ENCODE measurements around the gene DIS3L2. TPM values are rescaled to one million over a fixed set of nuclear protein-coding genes. Genes with fewer than 3 reads are reported as not detected.
"Not testable (repeated sequence)": the region's sequence is repeated elsewhere in the genome, so short reads cannot be mapped to it uniquely, and the experiment has no call there.

The DIS3L2 gene
- total RNA-seq, 2 experiments from 2014 or later, result 20.2 to 20.6 TPM

- Histone ChIP-seq H3K4me3 (ENCODE audit: low read depth, low read length, poor library complexity, severe bottlenecking) (no peak overlapping the region), H3K9me2 (ENCODE audit: insufficient read depth, low read length) (no peaks in the 10 kb centered on the region), H3K36me3 (ENCODE audit: insufficient read depth, low read length) (no peaks in the 10 kb centered on the region), H4K20me1 (ENCODE audit: insufficient read depth, low read length) (no peaks in the 10 kb centered on the region), H3K27ac (ENCODE audit: low read depth, low read length, poor library complexity, severe bottlenecking) (no peak overlapping the region), H3K4me1 (ENCODE audit: insufficient read depth, low read length, poor library complexity, severe bottlenecking) (peaks cover 7% of the 10 kb centered on the region), H3K79me2 (ENCODE audit: insufficient read depth, low read depth, low read length) (no peaks in the 10 kb centered on the region), H3K9me3 (ENCODE audit: low read length) (no peaks in the 10 kb centered on the region), H2AFZ (ENCODE audit: low read length) (no peak overlapping the region), H3K4me2 (ENCODE audit: low read length) (no peak overlapping the region)
- BruUV-seq (replicated peaks), result no TSS peak
- intact Hi-C loops (cut with micrococcal nuclease; ENCODE audit: unreplicated experiment), result no loop called here
- ChIA-PET CTCF (ENCODE audit: unreplicated experiment) (no interaction called here), POLR2A (no interaction called here)
- TF ChIP-seq CTCF (conservative IDR thresholded peaks at IDR 0.05; ENCODE audit: low read length) (no peak), EZH2phosphoT487 (IDR thresholded peaks at IDR 0.05; ENCODE audit: borderline replicate concordance, low read depth, low read length) (no peak)
- DNase-seq (ENCODE audit: low spot score), result no peak
Measured at GRCh38 chr2:232332940-232333259, 371.4 kb downstream of the DIS3L2 start.

- TF ChIP-seq EZH2phosphoT487 (IDR thresholded peaks at IDR 0.05; ENCODE audit: borderline replicate concordance, low read depth, low read length), result no peak
- peak; percentile 67 for TF ChIP-seq CTCF (conservative IDR thresholded peaks at IDR 0.05; ENCODE audit: low read length)
- DNase-seq (ENCODE audit: low spot score), result peak; percentile 9
- Histone ChIP-seq H3K79me2 (ENCODE audit: insufficient read depth, low read depth, low read length) (no peaks in the 10 kb centered on the region), H3K9me2 (ENCODE audit: insufficient read depth, low read length) (no peaks in the 10 kb centered on the region), H3K9me3 (ENCODE audit: low read length) (no peaks in the 10 kb centered on the region), H3K27ac (ENCODE audit: low read depth, low read length, poor library complexity, severe bottlenecking) (no peak overlapping the region), H3K4me3 (ENCODE audit: low read depth, low read length, poor library complexity, severe bottlenecking) (no peak overlapping the region), H3K4me1 (ENCODE audit: insufficient read depth, low read length, poor library complexity, severe bottlenecking) (peaks cover under 1% of the 10 kb centered on the region), H3K4me2 (ENCODE audit: low read length) (no peak overlapping the region), H3K36me3 (ENCODE audit: insufficient read depth, low read length) (no peaks in the 10 kb centered on the region), H4K20me1 (ENCODE audit: insufficient read depth, low read length) (no peaks in the 10 kb centered on the region), H2AFZ (ENCODE audit: low read length) (no peak overlapping the region)
- ChIA-PET CTCF (ENCODE audit: unreplicated experiment) (no interaction called here), POLR2A (no interaction called here)
- no TSS peak for BruUV-seq (replicated peaks)
- intact Hi-C loops (cut with micrococcal nuclease; ENCODE audit: unreplicated experiment), result no loop called here
Measured at GRCh38 chr2:232333361-232334135, 372.0 kb downstream of the DIS3L2 start.

- H3K79me2 ChIP-seq (ENCODE audit: insufficient read depth, low read depth, low read length); H3K4me3 ChIP-seq (ENCODE audit: low read depth, low read length, poor library complexity, severe bottlenecking); H3K27ac ChIP-seq (ENCODE audit: low read depth, low read length, poor library complexity, severe bottlenecking); H3K4me2 ChIP-seq (ENCODE audit: low read length); H3K9me2 ChIP-seq (ENCODE audit: insufficient read depth, low read length); H2AFZ ChIP-seq (ENCODE audit: low read length); H3K36me3 ChIP-seq (ENCODE audit: insufficient read depth, low read length); POLR2A ChIA-PET; H3K9me3 ChIP-seq (ENCODE audit: low read length); H4K20me1 ChIP-seq (ENCODE audit: insufficient read depth, low read length); H3K4me1 ChIP-seq (ENCODE audit: insufficient read depth, low read length, poor library complexity, severe bottlenecking); BruUV-seq (replicated peaks); intact Hi-C loops (cut with micrococcal nuclease; ENCODE audit: unreplicated experiment); DNase-seq (ENCODE audit: low spot score): not testable (repeated sequence)
- CTCF ChIA-PET (ENCODE audit: unreplicated experiment), result interaction anchor here (0.6 kb wide), 1 partner anchor 795 kb away, joined by 3 read pairs; no protein-coding TSS in a partner anchor
Measured at GRCh38 chr2:232334136-232334884, 372.8 kb downstream of the DIS3L2 start.

- H4K20me1 ChIP-seq (ENCODE audit: insufficient read depth, low read length); BruUV-seq (replicated peaks); H3K9me2 ChIP-seq (ENCODE audit: insufficient read depth, low read length); H3K36me3 ChIP-seq (ENCODE audit: insufficient read depth, low read length); H3K79me2 ChIP-seq (ENCODE audit: insufficient read depth, low read depth, low read length); H3K9me3 ChIP-seq (ENCODE audit: low read length); H3K4me3 ChIP-seq (ENCODE audit: low read depth, low read length, poor library complexity, severe bottlenecking); CTCF ChIA-PET (ENCODE audit: unreplicated experiment); H3K4me2 ChIP-seq (ENCODE audit: low read length); H3K4me1 ChIP-seq (ENCODE audit: insufficient read depth, low read length, poor library complexity, severe bottlenecking); H2AFZ ChIP-seq (ENCODE audit: low read length); intact Hi-C loops (cut with micrococcal nuclease; ENCODE audit: unreplicated experiment); H3K27ac ChIP-seq (ENCODE audit: low read depth, low read length, poor library complexity, severe bottlenecking); POLR2A ChIA-PET; DNase-seq (ENCODE audit: low spot score): not testable (repeated sequence)
Measured at GRCh38 chr2:232334885-232335205, 373.3 kb downstream of the DIS3L2 start.

Data from OCI-LY7 (cell line).